Measurements from ENCODE around the gene ZNF598. TPM values are rescaled to one million over a fixed set of nuclear protein-coding genes. Genes with fewer than 3 reads are reported as not detected.
A peak's percentile ranks its signal among the peaks of the same experiment; 100 is the strongest.

The ZNF598 gene
- total and polyA plus RNA-seq, 2 of the 13 experiments (the other 11 are each of a cell fraction or from before 2014, with no cell fraction given) = 13.5 to 14.2 TPM

DNA sequence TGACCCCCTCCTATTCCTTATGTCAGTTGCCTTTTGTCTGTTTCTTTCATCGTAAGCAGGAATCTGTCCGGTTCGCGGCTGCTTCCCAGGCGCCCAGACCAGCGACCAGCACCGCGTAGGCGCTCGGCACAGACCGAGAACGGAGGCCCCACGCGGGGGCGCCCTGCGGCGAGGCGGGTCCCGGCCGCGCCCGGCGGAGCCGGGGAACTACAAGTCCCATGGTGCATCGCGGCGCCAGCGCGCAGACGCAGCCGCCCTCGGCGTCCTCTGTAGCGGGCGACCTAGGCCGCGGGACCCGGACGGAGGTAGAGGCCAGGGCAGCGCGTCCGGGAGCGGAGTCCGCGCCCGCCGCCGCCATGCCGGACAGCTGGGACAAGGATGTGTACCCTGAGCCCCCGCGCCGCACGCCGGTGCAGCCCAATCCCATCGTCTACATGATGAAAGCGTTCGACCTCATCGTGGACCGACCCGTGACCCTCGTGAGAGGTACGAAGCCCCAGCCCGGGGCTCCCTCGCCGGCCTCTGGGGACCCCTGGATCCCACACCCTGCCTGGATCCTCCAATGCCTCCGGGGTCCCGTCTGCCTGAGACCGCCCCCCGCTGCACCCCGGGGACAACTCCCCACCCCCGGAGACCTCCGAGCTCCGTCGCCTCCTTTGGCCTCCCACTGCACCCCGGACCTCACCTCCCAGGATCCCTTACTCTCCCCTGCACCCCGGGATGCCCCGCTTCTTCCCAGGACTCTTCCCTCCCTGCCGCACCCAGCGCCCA lies 50.2 kb downstream of the ZNF598 start, which contains the start of gene NDUFB10 (continued):
- TF ChIP-seq, protein P1, sequence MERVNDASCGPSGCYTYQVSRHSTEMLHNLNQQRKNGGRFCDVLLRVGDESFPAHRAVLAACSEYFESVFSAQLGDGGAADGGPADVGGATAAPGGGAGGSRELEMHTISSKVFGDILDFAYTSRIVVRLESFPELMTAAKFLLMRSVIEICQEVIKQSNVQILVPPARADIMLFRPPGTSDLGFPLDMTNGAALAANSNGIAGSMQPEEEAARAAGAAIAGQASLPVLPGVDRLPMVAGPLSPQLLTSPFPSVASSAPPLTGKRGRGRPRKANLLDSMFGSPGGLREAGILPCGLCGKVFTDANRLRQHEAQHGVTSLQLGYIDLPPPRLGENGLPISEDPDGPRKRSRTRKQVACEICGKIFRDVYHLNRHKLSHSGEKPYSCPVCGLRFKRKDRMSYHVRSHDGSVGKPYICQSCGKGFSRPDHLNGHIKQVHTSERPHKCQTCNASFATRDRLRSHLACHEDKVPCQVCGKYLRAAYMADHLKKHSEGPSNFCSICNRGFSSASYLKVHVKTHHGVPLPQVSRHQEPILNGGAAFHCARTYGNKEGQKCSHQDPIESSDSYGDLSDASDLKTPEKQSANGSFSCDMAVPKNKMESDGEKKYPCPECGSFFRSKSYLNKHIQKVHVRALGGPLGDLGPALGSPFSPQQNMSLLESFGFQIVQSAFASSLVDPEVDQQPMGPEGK (CRISPR knock-in tag; IDR thresholded peaks at IDR 0.05) = no peak; the same call in 1 of the 2 replicates
- peak; percentile 70; the same call in 1 of the 2 replicates for TF ChIP-seq ZNF768 (CRISPR knock-in tag; IDR thresholded peaks at IDR 0.05)
- peak; percentile 61; the same call in 1 of the 2 replicates for TF ChIP-seq ZNF670 (CRISPR knock-in tag; IDR thresholded peaks at IDR 0.05; ENCODE audit: borderline replicate concordance)
- TF ChIP-seq, protein P2, sequence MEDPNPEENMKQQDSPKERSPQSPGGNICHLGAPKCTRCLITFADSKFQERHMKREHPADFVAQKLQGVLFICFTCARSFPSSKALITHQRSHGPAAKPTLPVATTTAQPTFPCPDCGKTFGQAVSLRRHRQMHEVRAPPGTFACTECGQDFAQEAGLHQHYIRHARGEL (CRISPR knock-in tag; IDR thresholded peaks at IDR 0.05) = no peak
- TF ChIP-seq TBX3 (IDR thresholded peaks at IDR 0.05; ENCODE audit: borderline replicate concordance) = no peak
- TF ChIP-seq ZNF547 (CRISPR knock-in tag; IDR thresholded peaks at IDR 0.05) = peak; percentile 64; the same call in 1 of the 2 replicates
- TF ChIP-seq, protein P3, sequence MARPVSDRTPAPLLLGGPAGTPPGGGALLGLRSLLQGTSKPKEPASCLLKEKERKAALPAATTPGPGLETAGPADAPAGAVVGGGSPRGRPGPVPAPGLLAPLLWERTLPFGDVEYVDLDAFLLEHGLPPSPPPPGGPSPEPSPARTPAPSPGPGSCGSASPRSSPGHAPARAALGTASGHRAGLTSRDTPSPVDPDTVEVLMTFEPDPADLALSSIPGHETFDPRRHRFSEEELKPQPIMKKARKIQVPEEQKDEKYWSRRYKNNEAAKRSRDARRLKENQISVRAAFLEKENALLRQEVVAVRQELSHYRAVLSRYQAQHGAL (CRISPR knock-in tag; IDR thresholded peaks at IDR 0.05; ENCODE audit: not compliant biosample characterization) = no peak
- no peak for TF ChIP-seq KDM5A (IDR thresholded peaks at IDR 0.05; ENCODE audit: borderline replicate concordance, low read length)
- TF ChIP-seq ZNF607 (CRISPR knock-in tag; IDR thresholded peaks at IDR 0.05; ENCODE audit: borderline replicate concordance) = peak; percentile 91
- TF ChIP-seq ZBTB3 (CRISPR knock-in tag; IDR thresholded peaks at IDR 0.05; ENCODE audit: borderline replicate concordance, low read depth) = no peak
- TF ChIP-seq HES4 (CRISPR knock-in tag; IDR thresholded peaks at IDR 0.05; ENCODE audit: borderline replicate concordance) = peak; percentile 92
- peak; percentile 69; the same call in 1 of the 2 replicates for TF ChIP-seq ZFP82 (CRISPR knock-in tag; IDR thresholded peaks at IDR 0.05; ENCODE audit: borderline replicate concordance)
- no peak for TF ChIP-seq ZNF253 (CRISPR knock-in tag; IDR thresholded peaks at IDR 0.05; ENCODE audit: borderline replicate concordance)
- TF ChIP-seq NFYB (CRISPR knock-in tag; IDR thresholded peaks at IDR 0.05) = no peak
- TF ChIP-seq, protein P4, sequence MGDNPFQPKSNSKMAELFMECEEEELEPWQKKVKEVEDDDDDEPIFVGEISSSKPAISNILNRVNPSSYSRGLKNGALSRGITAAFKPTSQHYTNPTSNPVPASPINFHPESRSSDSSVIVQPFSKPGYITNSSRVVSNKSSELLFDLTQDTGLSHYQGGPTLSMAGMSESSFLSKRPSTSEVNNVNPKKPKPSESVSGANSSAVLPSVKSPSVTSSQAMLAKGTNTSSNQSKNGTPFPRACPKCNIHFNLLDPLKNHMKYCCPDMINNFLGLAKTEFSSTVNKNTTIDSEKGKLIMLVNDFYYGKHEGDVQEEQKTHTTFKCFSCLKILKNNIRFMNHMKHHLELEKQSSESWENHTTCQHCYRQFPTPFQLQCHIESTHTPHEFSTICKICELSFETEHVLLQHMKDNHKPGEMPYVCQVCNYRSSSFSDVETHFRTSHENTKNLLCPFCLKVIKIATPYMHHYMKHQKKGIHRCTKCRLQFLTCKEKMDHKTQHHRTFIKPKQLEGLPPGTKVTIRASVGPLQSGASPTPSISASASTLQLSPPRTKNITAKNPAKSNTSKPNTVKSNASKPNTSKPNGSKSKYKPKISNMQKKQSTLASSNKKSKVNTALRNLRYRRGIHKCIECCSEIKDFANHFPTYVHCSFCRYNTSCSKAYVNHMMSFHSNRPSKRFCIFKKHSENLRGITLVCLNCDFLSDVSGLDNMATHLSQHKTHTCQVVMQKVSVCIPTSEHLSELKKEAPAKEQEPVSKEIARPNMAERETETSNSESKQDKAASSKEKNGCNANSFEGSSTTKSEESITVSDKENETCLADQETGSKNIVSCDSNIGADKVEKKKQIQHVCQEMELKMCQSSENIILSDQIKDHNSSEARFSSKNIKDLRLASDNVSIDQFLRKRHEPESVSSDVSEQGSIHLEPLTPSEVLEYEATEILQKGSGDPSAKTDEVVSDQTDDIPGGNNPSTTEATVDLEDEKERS (CRISPR knock-in tag; IDR thresholded peaks at IDR 0.05) = peak; percentile 17; the same call in 1 of the 2 replicates
- TF ChIP-seq, protein P5, sequence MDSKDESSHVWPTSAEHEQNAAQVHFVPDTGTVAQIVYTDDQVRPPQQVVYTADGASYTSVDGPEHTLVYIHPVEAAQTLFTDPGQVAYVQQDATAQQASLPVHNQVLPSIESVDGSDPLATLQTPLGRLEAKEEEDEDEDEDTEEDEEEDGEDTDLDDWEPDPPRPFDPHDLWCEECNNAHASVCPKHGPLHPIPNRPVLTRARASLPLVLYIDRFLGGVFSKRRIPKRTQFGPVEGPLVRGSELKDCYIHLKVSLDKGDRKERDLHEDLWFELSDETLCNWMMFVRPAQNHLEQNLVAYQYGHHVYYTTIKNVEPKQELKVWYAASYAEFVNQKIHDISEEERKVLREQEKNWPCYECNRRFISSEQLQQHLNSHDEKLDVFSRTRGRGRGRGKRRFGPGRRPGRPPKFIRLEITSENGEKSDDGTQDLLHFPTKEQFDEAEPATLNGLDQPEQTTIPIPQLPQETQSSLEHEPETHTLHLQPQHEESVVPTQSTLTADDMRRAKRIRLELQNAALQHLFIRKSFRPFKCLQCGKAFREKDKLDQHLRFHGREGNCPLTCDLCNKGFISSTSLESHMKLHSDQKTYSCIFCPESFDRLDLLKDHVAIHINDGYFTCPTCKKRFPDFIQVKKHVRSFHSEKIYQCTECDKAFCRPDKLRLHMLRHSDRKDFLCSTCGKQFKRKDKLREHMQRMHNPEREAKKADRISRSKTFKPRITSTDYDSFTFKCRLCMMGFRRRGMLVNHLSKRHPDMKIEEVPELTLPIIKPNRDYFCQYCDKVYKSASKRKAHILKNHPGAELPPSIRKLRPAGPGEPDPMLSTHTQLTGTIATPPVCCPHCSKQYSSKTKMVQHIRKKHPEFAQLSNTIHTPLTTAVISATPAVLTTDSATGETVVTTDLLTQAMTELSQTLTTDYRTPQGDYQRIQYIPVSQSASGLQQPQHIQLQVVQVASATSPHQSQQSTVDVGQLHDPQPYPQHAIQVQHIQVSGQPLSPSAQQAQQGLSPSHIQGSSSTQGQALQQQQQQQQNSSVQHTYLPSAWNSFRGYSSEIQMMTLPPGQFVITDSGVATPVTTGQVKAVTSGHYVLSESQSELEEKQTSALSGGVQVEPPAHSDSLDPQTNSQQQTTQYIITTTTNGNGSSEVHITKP (CRISPR knock-in tag; IDR thresholded peaks at IDR 0.05; ENCODE audit: low read depth) = peak; percentile 42; the same call in 1 of the 2 replicates

Data from HepG2 (cell line).